Astrocyte (in vitro differentiated cells and primary cell): ENCODE results near the gene CBLIF. TPM values are rescaled to one million over a fixed set of nuclear protein-coding genes. Genes with fewer than 3 reads are reported as not detected.
"Not testable (repeated sequence)": the region's sequence is repeated elsewhere in the genome, so short reads cannot be mapped to it uniquely, and the experiment has no call there.

ENCODE experiments used
- DNase-seq: peaks from one replicate; pipeline ENCODE4 v3.0.0-alpha.2; 2010; ENCODE audit warnings: low read depth
- FAIRE-seq: peaks from 2 replicates; lab custom pipeline; 2011; peaks lifted over from hg19 to GRCh38; lab: Jason Lieb, UNC
- H2AFZ ChIP-seq: 2 replicates; pipeline ENCODE4 v1.6.0; 2012; ENCODE audit warnings: low read depth, low read length, inconsistent platforms
- H3K27ac ChIP-seq: 2 replicates; pipeline ENCODE4 v1.5.1; 2011; ENCODE audit warnings: low read depth, low read length, inconsistent platforms
- H3K27me3 ChIP-seq: 2 replicates; pipeline ENCODE4 v1.6.0; 2011; ENCODE audit warnings: low read length, inconsistent platforms; ENCODE audit not compliant: insufficient read depth
- H3K36me3 ChIP-seq: 2 replicates; pipeline ENCODE4 v1.5.1; 2011; ENCODE audit warnings: low read length, inconsistent platforms; ENCODE audit not compliant: insufficient read depth
- H3K4me1 ChIP-seq: 2 replicates; pipeline ENCODE4 v1.5.1; 2011; ENCODE audit warnings: low read length, inconsistent platforms; ENCODE audit not compliant: insufficient read depth
- H3K4me2 ChIP-seq: 2 replicates; pipeline ENCODE4 v1.6.0; 2012; ENCODE audit warnings: low read length, inconsistent platforms
- H3K4me3 ChIP-seq: 2 replicates; pipeline ENCODE4 v1.5.1; 2011; ENCODE audit warnings: low read depth, mild to moderate bottlenecking, low read length, inconsistent platforms; ENCODE audit not compliant: insufficient read depth
- H3K79me2 ChIP-seq: 2 replicates; pipeline ENCODE4 v1.6.0; 2012; ENCODE audit warnings: mild to moderate bottlenecking, low read length, inconsistent platforms; ENCODE audit not compliant: insufficient read depth
- H3K9ac ChIP-seq: 2 replicates; pipeline ENCODE4 v1.6.0; 2012; ENCODE audit warnings: mild to moderate bottlenecking, low read length, inconsistent platforms
- H3K9me3 ChIP-seq: 2 replicates; pipeline ENCODE4 v1.5.1; 2012; ENCODE audit warnings: low read depth, mild to moderate bottlenecking, low read length, inconsistent platforms; ENCODE audit not compliant: insufficient read depth
- H4K20me1 ChIP-seq: 2 replicates; pipeline ENCODE4 v1.6.0; 2012; ENCODE audit warnings: low read length, inconsistent platforms; ENCODE audit not compliant: insufficient read depth
- H3K27ac Mint-ChIP-seq: one replicate; pipeline ENCODE4 v1.8.0; 2021; ENCODE audit warnings: mild to moderate bottlenecking, mixed read lengths; ENCODE audit not compliant: unreplicated experiment
- H3K27me3 Mint-ChIP-seq: one replicate; pipeline ENCODE4 v1.8.0; 2021; ENCODE audit warnings: low read depth, mixed read lengths; ENCODE audit not compliant: unreplicated experiment
- H3K36me3 Mint-ChIP-seq: one replicate; pipeline ENCODE4 v1.8.0; 2021; ENCODE audit warnings: low read depth, mixed read lengths; ENCODE audit not compliant: unreplicated experiment
- H3K4me1 Mint-ChIP-seq: one replicate; pipeline ENCODE4 v1.8.0; 2021; ENCODE audit warnings: low read depth, mixed read lengths; ENCODE audit not compliant: unreplicated experiment
- H3K4me3 Mint-ChIP-seq: one replicate; pipeline ENCODE4 v1.8.0; 2021; ENCODE audit warnings: mild to moderate bottlenecking, moderate library complexity, mixed read lengths; ENCODE audit not compliant: unreplicated experiment
- H3K9me3 Mint-ChIP-seq: one replicate; pipeline ENCODE4 v1.8.0; 2021; ENCODE audit warnings: mild to moderate bottlenecking, mixed read lengths; ENCODE audit not compliant: unreplicated experiment
- CTCF ChIP-seq: IDR thresholded peaks from 2 replicates; pipeline ENCODE4 v1.5.1; 2011; ENCODE audit warnings: low read depth, mild to moderate bottlenecking, inconsistent platforms, low read length, moderate library complexity; ENCODE audit not compliant: insufficient read depth
- EZH2 ChIP-seq: IDR thresholded peaks from 2 replicates; pipeline ENCODE4 v1.6.1; 2012; ENCODE audit warnings: mild to moderate bottlenecking, low read length, inconsistent platforms; ENCODE audit not compliant: insufficient read depth
- total RNA-seq: library from RNA; stranded (reverse); gene quantifications from 2 replicates; pipeline ENCODE4 v1.2.1, GENCODE V29; 2021

The CBLIF gene
- total RNA-seq, 1 donor from 2014 or later, result not detected

- TF ChIP-seq EZH2, result no peak
- TF ChIP-seq CTCF, result peak; percentile 62
- no peak overlapping the region for H3K9ac ChIP-seq
- H3K27me3 ChIP-seq, result no peaks in the 10 kb centered on the region
- Mint-ChIP-seq H3K9me3 (no peaks in the 10 kb centered on the region), H3K4me1 (no peaks in the 10 kb centered on the region), H3K36me3 (no peaks in the 10 kb centered on the region), H3K4me3 (no peak overlapping the region), H3K27me3 (no peaks in the 10 kb centered on the region), H3K27ac (no peak overlapping the region)
- no peaks in the 10 kb centered on the region for H4K20me1 ChIP-seq
- no peaks in the 10 kb centered on the region for H3K9me3 ChIP-seq
- H3K4me1 ChIP-seq, result no peaks in the 10 kb centered on the region
- DNase-seq, result peak; percentile 33
- FAIRE-seq, result peak; percentile 29
- no peaks in the 10 kb centered on the region for H3K36me3 ChIP-seq
- no peaks in the 10 kb centered on the region for H3K79me2 ChIP-seq
- no peak overlapping the region for H3K27ac ChIP-seq
- H2AFZ ChIP-seq, result peak overlapping the region; percentile 55
- no peak overlapping the region for H3K4me2 ChIP-seq
- H3K4me3 ChIP-seq, result no peak overlapping the region
These were observed 22.2 kb downstream of the CBLIF start for GRCh38 chr11:59822989-59823566.

DNA sequence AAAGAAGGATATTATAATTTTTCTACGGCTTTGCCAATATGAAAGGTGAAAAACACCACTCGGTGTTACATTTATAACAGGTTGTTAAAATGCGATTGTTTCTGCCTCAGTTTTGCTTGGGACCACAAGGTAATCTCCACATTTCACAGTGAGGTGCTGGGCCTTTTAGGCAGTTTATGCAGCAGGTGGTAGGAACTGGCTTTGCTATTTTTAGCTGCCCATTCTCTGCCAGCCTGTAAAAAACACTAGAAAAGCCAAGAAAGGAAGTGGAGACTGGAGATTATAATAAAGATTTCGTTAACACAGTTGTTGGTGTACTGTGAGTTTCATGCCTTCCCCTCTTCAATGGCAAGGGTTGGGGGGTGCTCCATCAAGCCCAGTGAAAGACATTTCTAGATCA is 26.7 kb downstream of the CBLIF start:
- H3K27me3 ChIP-seq, result no peaks in the 10 kb centered on the region
- H3K4me1 ChIP-seq, result no peaks in the 10 kb centered on the region
- no peak overlapping the region for H3K27ac ChIP-seq
- no peak overlapping the region for H3K4me3 ChIP-seq
- H4K20me1 ChIP-seq, result no peaks in the 10 kb centered on the region
- no peaks in the 10 kb centered on the region for H3K79me2 ChIP-seq
- TF ChIP-seq CTCF, result no peak
- no peak for TF ChIP-seq EZH2
- no peaks in the 10 kb centered on the region for H3K9me3 ChIP-seq
- peaks cover 3% of the 10 kb centered on the region for H3K36me3 Mint-ChIP-seq
- H3K4me3 Mint-ChIP-seq, result no peak overlapping the region
- H3K27ac Mint-ChIP-seq, result no peak overlapping the region
- H3K9ac ChIP-seq, result no peak overlapping the region
- no peaks in the 10 kb centered on the region for H3K36me3 ChIP-seq
- no peak for DNase-seq
- no peaks in the 10 kb centered on the region for H3K4me1 Mint-ChIP-seq
- no peaks in the 10 kb centered on the region for H3K9me3 Mint-ChIP-seq
- no peaks in the 10 kb centered on the region for H3K27me3 Mint-ChIP-seq
- H2AFZ ChIP-seq, result no peak overlapping the region
- H3K4me2 ChIP-seq, result no peak overlapping the region
- no peak for FAIRE-seq

DNA sequence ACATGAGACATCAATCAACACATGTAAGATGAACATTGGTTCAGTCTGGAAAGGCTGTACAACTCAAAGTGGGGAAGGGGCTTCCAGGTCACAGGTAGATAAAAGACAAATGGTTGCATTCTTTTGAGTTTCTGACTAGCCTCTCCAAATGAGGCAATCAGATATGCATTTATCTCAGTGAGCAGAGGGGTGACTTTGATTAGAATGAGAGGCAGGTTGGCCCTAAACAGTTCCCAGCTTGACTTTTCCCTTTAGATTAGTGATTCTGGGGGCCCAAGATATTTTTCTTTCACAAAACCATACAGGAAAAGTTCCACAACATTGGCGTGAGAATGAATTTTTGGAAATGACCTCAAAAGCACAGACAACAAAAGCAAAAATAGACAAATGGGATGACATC is 28.9 kb downstream of the CBLIF start:
- H3K4me3 ChIP-seq, H3K36me3 Mint-ChIP-seq, H3K9me3 ChIP-seq, H3K9me3 Mint-ChIP-seq, H4K20me1 ChIP-seq, H3K27me3 Mint-ChIP-seq, DNase-seq, H3K27ac ChIP-seq, H3K79me2 ChIP-seq, H3K27ac Mint-ChIP-seq, H3K4me3 Mint-ChIP-seq, H3K9ac ChIP-seq, H3K4me1 Mint-ChIP-seq, H3K4me2 ChIP-seq, FAIRE-seq, H3K36me3 ChIP-seq, H3K27me3 ChIP-seq, H2AFZ ChIP-seq, H3K4me1 ChIP-seq: not testable (repeated sequence)
